GM19468 (cell line): Measurements from ENCODE around the gene CAMTA1.

Experiments
- ATAC-seq: cut with Tn5 transposase; IDR thresholded peaks from one replicate; pipeline ENCODE4 v1.9.1; 2021; ENCODE audit warnings: mild to moderate bottlenecking, moderate library complexity, moderate number of reproducible peaks; ENCODE audit not compliant: unreplicated experiment; ENCODE audit errors: extremely low read depth

CAMTA1 gene

GRCh38 chr1:6989212-6990159 is 204.2 kb downstream of the CAMTA1 start:
- ATAC-seq: no peak

DNA sequence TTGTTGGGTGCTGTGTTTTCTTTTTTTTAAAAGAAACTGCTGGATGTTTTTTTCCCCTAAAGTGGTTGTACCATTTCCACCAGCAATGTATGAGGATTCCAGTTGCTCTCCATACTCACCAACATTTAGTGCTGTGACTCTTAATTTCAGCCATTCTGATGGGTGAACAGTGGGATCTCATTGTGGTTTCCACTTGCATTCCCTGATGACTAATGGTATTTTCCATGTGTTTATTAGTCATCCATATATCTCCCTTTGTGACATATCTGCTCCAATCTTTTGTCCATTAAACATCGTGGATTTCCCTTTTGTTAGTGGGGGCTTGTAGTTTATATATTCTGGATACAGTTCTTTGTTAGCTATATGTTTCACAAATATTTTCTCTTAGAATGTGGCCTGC is 206.0 kb downstream of the CAMTA1 start:
- ATAC-seq: no peak

DNA sequence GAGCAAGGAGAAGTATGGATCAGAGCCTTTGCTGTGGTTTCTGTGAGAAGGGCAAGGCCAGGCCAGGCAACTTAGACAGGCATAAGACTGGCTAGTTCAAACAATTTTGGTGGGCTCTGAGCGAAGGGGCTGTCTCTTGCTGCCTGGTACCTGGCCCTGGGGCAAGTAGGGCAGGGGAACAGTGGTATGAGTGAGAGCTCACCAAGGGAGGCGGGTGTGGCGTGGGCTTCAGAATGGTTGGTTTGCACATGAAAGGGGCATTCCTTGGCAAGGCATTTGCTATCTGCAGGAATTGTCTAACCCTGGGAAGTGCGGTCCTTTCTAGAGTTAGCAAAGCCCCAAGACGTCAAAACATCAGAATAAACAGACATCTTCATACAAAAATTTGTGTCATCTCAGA is 210.5 kb downstream of the CAMTA1 start:
- ATAC-seq: no peak

- ATAC-seq: no peak
Observed at GRCh38 chr1:6996371-6996770, 211.1 kb downstream of the CAMTA1 start.

DNA sequence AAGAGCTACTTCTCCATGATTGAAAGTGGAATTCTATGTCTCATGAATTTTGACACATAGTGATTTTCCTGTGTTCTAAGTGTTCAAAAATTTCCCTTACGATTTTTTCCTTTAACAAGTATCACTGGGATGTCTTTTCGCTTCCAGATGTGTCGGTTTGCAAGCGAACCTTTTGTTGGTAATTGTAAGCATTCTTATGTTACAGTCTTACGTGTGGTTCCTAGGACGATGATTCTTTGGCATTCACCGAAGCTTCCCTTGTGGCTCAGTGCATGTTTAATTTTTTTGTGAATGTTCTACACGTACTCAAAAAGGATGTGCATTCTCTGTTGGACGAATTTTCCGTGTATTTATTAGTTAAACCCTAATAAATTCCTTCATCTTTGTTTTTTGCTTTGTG is 211.6 kb downstream of the CAMTA1 start:
- ATAC-seq: no peak

DNA sequence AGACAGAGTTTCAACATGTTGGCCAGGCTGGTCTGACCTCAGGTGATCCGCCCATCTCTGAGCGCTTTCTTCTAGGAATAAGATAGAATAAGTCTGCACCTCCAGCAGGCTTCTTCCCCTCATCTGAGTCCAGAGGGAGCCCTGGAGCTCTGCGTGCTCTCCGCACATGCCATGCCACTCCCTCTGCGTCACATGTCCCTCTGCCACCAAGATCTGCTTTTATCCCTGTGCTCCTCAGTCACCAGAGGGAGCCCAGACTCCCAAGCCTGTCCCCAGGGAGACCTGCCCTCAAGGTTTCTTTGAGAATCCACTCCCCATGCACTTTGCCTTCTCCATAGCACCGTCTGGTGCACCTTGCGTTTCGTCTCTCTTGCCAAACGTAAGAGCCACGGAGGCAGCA is 213.0 kb downstream of the CAMTA1 start:
- no peak for ATAC-seq

GRCh38 chr1:6999826-7000225 is 214.6 kb downstream of the CAMTA1 start:
- no peak for ATAC-seq

DNA sequence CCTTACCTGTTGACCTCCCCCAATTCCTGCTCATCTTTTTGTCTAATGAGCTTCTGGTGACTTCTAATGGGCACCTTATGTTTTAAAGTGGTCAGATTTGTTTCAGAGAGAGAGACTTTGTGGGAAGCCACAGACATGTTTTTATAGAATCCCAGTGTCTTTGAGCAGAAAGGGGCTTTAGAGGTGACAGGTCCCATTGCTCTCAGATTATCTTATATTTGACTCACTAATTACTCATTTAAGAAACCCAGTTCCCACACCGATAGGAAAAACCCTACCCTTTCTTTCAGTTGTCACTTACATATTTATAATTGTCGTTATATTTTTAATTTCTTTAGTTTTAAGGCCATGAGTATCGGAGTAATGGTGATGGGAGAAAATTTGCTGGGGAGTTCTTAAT is 215.5 kb downstream of the CAMTA1 start:
- no peak for ATAC-seq

DNA sequence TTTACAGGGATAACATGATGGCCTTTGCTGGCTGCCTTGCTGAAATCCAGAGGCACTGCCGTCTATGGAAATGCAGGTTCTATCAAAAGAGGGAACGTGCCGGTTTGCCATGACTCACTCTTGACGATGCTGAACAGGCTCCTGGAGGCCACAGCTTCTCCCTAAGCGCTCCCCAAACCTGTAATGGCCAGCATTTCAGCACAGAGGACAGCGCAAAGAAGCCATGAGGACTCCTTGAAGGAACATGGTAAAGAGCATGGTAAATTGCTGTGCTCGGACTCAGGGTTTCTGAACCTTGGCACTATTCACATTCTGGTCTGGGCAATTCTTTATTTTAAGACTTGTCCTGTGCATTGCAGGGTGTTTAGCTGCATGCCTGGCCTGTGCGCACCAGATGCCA is 217.5 kb downstream of the CAMTA1 start:
- ATAC-seq: no peak

DNA sequence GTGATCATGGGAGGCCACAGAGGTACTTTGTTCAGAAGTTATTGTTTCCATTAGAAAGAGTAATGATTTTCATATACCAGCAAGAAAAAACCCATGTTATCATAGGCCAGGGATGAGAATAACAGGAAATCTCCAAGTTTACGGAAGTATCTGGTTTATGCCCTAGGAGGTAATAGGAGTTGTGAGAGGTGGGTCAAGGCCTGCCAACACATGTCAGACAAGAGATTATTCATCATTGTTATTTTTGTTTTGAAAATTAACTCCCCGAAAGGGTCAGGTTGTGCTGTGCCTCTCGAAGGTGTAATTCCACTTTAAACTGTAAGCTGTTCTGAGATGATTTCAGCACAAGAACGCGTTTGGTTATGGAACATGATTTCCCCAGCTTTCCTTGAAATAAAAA is 218.4 kb downstream of the CAMTA1 start:
- no peak for ATAC-seq

GRCh38 chr1:7004181-7004580 is 218.9 kb downstream of the CAMTA1 start:
- no peak for ATAC-seq

- no peak for ATAC-seq
Observed at GRCh38 chr1:7005762-7006161, 220.5 kb downstream of the CAMTA1 start.

- ATAC-seq: no peak
Observed at GRCh38 chr1:7006996-7007871, 222.0 kb downstream of the CAMTA1 start.

- ATAC-seq: no peak
Observed at GRCh38 chr1:7007902-7008301, 222.6 kb downstream of the CAMTA1 start.

DNA sequence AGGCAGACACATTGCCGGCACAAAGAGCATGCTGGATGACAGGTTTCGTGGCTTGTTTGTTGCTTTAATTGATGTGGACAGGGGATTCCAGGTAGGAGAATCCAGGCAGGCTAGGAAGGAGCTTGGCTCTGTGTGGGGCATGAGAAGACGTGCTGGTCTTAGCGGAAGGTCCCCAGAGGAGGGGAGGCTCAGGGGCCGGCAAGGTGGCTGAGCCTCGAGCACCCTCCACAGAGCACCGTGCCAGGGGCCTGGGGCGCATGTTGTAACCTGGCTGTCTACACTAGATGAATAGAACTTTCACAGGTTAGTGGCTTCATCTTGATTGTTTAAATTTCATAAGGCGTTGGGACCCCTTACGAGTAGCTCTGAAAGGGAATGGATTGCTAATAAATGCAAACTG is 223.1 kb downstream of the CAMTA1 start:
- no peak for ATAC-seq

DNA sequence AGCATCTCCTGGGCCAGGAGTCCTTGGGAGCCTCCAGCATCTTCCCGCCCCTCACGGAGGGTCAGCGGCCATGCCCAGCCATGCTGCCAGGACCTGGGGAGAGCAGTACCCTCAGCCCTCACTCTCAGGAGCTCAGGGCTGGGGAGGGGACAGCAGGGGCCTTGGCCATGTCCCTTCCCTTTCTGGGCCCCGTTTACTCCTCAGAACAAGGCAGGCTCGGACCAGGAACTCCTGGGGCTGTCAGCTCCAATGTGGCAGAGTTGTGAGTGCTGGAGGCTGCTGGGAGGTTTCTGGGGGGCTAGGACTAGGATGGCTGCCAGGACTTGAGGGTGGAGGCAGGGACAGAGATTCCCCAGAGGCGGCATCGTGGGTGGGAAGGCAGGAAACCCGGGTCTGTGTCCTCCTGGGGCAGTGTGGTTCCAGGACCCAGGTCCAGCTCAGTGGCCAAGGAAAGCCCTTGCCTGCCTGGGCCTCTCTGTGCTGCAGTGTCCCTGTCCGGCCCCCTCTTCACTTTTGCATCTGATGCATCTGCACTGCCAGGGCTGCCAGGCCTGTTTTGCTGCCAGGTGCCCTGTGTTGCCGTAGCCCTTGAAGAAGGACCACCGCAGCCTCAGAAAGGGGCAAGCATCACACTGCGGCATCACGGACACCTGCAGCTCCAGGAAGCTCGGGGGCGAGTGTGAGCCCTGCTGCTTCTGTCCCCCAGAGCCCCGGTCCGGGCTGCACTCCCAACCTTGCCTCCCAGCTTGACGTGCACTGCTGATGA is 223.9 kb downstream of the CAMTA1 start:
- no peak for ATAC-seq

GRCh38 chr1:7009741-7010525 is 224.7 kb downstream of the CAMTA1 start:
- ATAC-seq: no peak

DNA sequence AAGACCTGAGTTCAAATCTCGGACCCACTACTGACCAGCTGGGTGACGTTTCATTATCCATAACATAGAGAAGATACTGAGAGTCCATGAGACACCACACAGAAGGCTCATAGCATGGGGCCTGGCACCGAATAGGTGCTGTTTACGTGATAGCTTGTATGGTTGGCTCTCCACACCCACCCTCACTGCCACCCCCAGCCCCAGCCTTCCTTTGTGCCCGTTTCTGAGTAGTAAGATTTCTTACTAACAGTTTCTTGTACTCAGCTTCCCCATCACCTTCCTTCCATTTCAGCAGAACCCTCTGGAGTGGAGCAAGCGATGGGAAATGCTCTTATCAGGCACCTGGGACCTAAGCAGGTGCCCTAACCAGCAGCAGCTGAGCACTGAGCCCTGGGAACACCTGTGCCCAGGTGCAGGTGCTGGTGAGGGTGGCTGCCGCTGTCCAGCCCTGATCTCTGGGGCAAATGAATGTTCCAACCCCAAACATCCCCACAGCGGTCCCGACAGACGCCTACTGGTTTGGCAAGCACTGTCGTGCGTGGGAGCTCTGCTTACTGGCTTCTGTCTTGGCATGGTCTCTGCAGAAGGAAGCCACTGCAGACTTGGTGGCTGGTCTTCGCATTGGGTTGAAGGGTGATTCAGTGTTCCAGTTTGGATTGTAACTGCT is 225.4 kb downstream of the CAMTA1 start:
- ATAC-seq: no peak

GRCh38 chr1:7011826-7012225 is 226.6 kb downstream of the CAMTA1 start:
- no peak for ATAC-seq
